ENCODE data around the gene SMARCA4. TPM values are rescaled to one million over a fixed set of nuclear protein-coding genes. Genes with fewer than 3 reads are reported as not detected.

SMARCA4 gene
- total RNA-seq, 1 experiment from 2014 or later = 52.7 TPM

GRCh38 chr19:11028146-11028545 is 67.3 kb downstream of the SMARCA4 start:
- DNase-seq (ENCODE audit: extremely low read depth, low read depth) = no peak

DNA sequence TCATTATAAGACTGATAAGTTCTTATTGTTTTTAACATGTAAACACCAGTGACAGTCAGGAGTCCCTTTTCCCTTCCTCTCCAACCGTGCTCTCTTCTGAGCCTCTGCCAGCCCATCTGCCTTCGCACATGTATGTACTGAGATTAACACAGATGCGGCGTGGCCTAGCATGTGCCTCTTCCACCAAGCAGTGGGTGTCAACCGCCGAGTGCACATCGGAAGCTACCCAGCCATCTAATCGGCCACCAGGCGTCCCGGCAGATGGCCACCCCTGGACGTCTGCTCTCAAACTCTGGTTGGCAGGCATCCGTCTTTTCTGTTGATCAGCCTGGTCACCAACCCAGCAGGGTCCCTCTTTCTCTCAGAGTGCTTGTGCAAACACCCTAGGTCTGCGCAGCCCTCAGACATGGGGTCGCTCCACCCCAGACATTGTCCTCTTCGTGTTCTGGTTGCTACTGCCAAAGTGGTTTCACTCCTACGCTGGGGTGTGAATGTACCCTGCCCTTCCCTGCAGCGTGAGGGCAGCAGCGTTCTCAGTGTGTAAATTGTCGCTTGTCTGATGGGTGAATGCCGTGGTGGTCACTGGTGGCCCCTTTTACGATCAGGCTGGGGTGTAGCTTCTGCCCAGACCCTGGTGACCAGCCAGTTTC is 70.7 kb downstream of the SMARCA4 start:
- no peak for DNase-seq (ENCODE audit: extremely low read depth, low read depth)

GRCh38 chr19:11033251-11033650 is 72.4 kb downstream of the SMARCA4 start:
- no peak for DNase-seq (ENCODE audit: extremely low read depth, low read depth)

DNA sequence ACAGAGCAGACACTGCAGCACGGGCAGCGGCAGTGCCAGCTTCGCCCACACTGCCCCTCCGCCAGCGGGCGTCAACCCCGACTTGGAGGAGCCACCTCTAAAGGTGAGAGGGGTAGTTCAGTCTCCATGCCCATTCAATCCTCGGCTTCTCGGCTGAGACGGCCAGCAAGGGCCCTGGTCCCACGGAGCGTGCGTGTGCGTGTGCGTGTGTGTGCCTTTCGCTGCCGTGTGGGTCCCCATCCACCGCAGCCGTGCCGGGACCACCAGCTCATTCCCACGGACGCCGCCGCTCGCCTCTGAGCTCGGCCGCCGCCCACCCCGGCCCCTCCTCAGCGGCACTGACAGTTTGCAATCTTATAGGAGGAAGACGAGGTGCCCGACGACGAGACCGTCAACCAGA is 72.9 kb downstream of the SMARCA4 start:
- DNase-seq (ENCODE audit: extremely low read depth, low read depth) = no peak

GRCh38 chr19:11034449-11035213 is 73.8 kb downstream of the SMARCA4 start:
- DNase-seq (ENCODE audit: extremely low read depth, low read depth) = no peak

DNA sequence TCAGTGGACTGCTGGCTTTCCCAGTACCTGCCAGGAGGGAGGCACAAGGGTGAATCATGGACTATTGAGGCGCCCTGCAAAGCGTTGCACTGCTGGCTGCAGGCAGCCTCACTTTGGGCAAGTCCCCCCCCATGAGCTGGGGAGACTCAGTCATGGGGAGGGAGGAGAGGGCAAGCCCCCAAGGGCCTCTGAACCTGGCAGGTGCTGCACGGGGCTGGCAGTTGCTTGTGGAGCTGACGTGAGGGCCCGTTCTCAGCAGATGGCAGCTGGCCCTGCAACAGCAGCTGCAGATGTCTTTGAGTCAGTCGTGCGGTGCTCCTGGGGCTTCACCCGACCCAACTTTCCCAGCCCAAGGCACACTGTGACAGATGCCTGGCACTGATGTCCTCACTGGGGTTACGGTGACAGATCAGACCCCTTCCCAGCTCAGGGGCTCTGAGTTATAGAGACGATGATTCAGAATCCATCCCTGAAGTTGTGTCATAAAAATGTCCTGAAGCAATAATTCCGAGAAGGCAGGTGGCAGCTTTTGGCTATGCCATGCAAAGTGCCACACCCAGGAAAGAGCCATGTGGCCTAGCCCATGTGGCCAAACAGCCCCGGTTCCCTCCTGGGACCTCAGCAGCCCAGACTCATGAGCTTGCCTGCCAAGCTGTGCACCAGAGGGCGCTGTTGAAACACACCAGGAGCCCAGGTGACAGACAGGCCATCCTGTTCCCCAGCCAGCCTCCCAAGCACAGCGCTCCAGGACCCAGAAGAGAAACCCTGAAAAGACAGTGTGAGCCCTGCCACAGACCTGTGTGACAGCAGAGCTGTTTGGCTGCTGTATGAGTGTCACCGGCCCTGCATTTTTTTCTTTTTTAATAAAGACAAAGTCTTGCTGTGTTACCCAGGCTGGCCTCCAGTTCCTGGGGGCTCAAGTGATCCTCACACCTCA is 74.9 kb downstream of the SMARCA4 start:
- DNase-seq (ENCODE audit: extremely low read depth, low read depth) = peak; percentile 83

DNA sequence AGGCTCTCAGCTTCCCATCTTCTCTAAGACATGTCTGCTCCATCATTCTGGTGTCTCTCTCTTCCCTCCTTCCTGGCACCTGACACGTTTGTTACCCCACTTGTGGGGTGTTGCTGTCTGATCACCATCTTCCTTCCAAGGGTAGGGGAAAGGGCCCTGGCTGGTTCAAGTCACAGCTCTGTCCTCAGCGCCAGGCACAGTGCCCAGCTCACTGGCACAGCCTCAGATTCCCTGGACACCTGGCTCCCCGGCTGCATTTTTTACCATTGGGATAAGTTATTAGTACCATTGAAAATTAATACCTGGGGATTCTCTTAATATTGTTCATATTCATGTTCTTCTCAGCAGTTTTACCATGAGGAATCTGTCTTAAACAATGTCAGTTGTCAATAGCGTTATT is 77.7 kb downstream of the SMARCA4 start:
- DNase-seq (ENCODE audit: extremely low read depth, low read depth) = no peak

GRCh38 chr19:11041194-11041593 is 80.4 kb downstream of the SMARCA4 start:
- DNase-seq (ENCODE audit: extremely low read depth, low read depth) = no peak

DNA sequence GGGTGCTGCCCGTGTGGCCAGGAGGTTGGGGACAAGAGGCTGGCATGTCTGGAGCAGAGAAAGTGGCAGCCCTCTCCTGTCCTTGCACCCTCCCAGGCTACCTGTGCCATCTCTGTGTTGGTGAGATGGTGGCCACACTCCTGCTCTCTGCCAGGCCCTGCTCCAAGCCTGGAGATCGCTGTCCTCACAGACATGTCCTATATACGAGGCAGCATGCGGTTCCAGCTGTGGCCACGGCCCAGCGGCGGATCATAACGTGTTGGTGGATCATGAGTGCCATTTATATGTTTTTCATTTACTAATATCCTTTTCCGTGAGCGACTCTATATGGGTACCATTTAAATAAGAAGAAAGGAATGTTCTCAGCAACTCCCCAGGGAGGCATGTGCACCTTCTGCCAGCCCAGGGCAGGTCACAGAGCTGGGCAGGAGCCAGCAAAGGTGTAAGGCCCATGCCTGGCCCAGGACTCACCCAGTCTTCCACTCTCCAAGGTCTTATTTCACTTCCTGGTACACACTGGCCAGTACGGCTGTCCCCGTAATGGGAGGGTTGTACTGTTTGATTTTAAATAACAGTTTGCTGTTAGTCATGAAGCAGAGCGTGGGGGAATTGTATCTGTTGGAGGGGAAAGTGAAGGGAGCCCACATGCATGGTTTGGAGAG is 81.3 kb downstream of the SMARCA4 start:
- no peak for DNase-seq (ENCODE audit: extremely low read depth, low read depth)

DNA sequence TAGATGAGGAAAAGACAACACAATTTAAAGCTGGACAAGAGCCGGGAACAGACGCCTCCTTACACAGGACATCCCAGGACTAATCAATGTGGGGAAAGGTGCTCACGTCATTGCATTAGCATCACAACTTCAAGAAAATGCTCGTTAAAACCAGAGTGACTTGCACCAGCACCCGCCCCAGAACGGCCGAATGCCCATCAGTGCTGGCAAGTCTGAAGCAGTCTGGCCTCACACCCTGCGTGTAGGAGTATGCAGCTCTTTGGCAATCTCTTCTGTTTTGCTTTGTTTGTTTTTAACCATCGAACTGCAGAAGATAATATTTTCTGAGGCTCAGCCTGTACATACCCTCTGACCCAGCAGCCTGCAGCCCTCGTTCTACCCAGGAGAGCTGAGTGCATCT is 83.6 kb downstream of the SMARCA4 start:
- DNase-seq (ENCODE audit: extremely low read depth, low read depth) = no peak

DNA sequence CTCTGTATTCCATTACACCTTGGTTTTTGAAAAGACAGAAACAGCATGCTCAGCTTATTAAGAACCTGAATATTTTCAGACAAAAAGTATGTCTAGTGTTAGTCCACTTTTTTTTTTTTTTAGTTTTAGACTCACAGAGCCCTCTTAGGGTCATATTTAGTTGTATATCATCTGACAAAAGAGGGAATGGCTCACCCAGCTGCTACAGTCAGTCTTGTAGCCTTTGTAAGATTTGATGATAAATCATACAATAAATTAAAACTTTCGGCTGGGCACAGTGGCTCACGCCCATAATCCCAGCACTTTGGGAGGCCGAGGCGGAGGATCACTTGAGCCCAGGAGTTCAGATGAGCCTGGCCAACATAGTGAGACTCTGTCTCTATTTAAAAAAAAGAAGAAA is 84.7 kb downstream of the SMARCA4 start:
- no peak for DNase-seq (ENCODE audit: extremely low read depth, low read depth)

GRCh38 chr19:11046605-11047354 is 86.0 kb downstream of the SMARCA4 start:
- no peak for DNase-seq (ENCODE audit: extremely low read depth, low read depth)

DNA sequence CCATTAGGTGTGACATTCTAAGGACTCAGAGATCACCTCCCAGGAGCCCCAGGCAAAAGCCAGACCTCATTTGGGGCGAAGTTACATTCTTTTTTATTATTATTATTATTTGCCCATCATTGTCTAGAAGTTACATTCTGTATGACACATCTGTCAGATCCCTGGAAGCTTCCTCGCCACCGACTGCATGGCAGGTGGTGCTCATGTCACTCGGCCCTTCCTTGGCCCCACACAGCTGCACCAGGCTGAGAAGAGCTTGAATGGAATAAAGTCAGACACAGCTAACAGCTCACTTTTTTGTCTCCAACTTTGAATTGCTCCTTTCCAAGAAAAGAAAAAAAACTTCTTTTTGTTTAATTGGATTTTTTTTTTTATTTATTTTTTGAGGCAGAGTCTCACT is 87.0 kb downstream of the SMARCA4 start:
- no peak for DNase-seq (ENCODE audit: extremely low read depth, low read depth)

DNA sequence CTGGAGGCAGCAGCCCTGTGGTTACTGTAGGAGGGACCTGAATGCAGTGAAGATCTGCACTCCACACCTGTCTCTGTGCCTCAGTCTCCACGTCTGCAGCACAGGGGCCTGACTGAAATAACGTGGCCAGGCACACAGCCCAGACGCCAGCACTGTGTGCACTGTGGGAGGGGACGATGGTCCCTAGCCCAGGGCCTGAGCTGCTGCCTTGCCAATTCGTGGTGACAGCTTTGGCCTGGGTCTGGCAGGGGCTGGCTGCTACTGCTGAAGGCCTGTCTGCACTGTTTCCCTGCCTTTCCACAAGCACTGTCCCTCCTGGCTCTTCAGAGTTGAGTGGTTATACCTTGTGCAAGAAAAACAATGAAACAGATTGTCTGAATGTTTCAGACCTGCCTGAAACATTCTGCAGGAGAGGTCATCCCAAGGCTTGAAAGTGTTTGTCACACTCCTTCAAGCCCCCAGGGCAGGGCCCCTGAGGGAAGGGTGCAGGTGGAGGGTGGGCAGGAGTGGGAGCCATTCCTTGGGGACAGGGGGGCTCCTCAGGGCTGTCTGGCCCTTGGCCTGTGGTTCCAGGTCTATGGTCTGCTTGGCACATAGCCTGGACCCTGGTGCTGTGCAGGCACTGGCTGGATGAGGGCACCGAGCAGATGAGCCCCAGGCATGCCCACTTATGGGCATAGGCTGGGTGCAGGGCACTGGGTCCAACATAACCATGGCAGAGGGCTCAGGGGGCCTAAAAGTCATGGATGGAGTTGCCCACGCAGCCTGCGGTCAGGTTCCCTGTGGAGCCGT is 89.7 kb downstream of the SMARCA4 start:
- no peak for DNase-seq (ENCODE audit: extremely low read depth, low read depth)

DNA sequence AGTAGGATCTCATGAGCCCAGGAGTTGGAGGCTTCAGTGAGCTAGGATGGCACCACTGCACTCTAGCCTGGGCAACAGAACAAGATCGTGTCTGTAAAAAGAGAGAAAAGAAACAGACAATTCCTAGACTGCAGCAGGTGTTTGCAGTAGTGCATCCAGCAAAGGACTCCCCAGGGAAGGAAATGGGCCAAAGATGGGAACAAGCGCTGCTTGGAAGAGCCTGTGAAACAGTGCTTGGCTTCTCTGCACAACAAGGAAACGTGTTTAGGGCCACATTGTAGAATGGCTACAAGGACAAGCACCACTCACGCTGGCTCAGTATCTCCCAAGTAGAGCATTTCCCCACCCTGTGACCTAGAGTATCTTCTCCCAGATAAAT is 93.0 kb downstream of the SMARCA4 start:
- no peak for DNase-seq (ENCODE audit: extremely low read depth, low read depth)

- no peak for DNase-seq (ENCODE audit: extremely low read depth, low read depth)
Observed at GRCh38 chr19:11054200-11054599, 93.4 kb downstream of the SMARCA4 start.

DNA sequence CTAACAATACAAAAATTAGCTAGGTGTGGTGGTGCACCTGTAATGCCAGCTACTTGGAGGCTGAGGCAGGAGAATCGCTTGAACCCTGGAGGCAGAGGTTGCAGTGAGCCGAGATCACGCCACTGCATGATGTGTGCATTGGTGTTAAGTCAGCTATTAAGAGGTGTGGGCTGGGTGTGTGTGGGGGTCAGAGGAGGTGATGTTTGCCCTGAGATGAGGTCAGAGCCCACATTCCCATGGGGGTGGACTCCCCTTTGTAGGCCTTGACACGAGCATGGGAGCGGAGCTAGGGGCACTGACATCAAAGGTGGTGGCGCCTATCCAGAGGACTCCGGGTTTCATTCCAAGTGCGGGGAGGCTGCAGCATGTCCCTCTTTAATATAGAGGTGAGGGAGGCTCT is 93.8 kb downstream of the SMARCA4 start:
- DNase-seq (ENCODE audit: extremely low read depth, low read depth) = no peak

DNA sequence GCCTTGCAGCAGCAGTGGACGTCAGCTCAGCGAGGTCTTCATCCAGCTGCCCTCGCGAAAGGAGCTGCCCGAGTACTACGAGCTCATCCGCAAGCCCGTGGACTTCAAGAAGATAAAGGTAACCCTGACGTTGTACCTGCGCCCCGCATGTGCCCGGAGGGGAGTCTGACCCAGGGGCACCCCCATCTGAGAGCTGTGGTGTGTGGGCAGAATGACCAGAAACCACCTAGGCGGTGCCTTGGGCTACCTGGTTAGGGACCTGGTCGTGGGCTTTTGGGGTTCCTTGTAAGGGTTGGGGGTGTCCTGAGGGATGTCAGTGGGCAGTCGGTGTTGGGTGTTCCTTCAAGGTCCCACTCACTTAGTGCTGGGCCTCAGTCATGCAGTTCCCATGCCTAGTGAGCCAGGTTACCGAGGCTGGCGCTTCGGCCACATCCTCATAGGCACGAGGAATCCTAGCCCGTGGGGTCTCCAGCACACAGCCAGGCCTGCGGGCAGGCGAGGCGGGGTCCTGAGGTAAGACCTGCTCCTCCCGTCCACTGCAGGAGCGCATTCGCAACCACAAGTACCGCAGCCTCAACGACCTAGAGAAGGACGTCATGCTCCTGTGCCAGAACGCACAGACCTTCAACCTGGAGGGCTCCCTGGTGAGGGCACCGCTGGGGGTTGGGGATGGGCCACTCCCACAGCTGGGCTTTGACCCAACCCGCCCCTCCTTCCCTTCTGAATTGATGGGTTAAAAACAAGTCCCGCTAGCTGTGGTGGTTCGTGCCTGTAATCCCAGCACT is 97.6 kb downstream of the SMARCA4 start:
- no peak for DNase-seq (ENCODE audit: extremely low read depth, low read depth)
